T-helper 9 cell (primary cell): ENCODE results near the gene C1QA.
A peak's percentile ranks its signal among the peaks of the same experiment; 100 is the strongest.
"Not testable (repeated sequence)": the region's sequence is repeated elsewhere in the genome, so short reads cannot be mapped to it uniquely, and the experiment has no call there.

Source experiments
- DNase-seq: peaks from one replicate; pipeline ENCODE4 v3.0.0-alpha.2; 2020

The C1QA gene

GRCh38 chr1:22641906-22642636 is 5.6 kb downstream of the C1QA start:
- peak; percentile 56 for DNase-seq

GRCh38 chr1:22643381-22643780 is 7.0 kb downstream of the C1QA start, which contains the start of gene C1QC:
C1QC (plus strand) TSS chr1:22643633; CDS start chr1:22644024, 391 bp downstream.
- no peak for DNase-seq

- DNase-seq: no peak
These were observed 7.5 kb downstream of the C1QA start for GRCh38 chr1:22643928-22644327.

- DNase-seq: no peak
These were observed 9.5 kb downstream of the C1QA start for GRCh38 chr1:22645931-22646330.

GRCh38 chr1:22646384-22646783 is 10.0 kb downstream of the C1QA start:
- DNase-seq: no peak

- DNase-seq: no peak
These were observed 13.8 kb downstream of the C1QA start for GRCh38 chr1:22650089-22650693.

GRCh38 chr1:22651941-22652856 is 15.8 kb downstream of the C1QA start:
- DNase-seq: no peak

- no peak for DNase-seq
These were observed 16.5 kb downstream of the C1QA start, which contains the start of gene C1QB for GRCh38 chr1:22652881-22653316. C1QB (plus strand) TSS chr1:22653236; CDS start chr1:22659463, 6,227 bp downstream.

GRCh38 chr1:22654692-22655091 is 18.3 kb downstream of the C1QA start:
- no peak for DNase-seq

- DNase-seq: no peak
These were observed 22.1 kb downstream of the C1QA start for GRCh38 chr1:22658385-22659163.

- no peak for DNase-seq
These were observed 24.4 kb downstream of the C1QA start for GRCh38 chr1:22660716-22661241.

GRCh38 chr1:22661880-22662279 is 25.5 kb downstream of the C1QA start:
- no peak for DNase-seq

GRCh38 chr1:22662318-22662717 is 25.9 kb downstream of the C1QA start:
- no peak for DNase-seq

GRCh38 chr1:22662986-22663408 is 26.6 kb downstream of the C1QA start:
- no peak for DNase-seq

- no peak for DNase-seq
These were observed 29.3 kb downstream of the C1QA start for GRCh38 chr1:22665752-22666151.

- DNase-seq: no peak
These were observed 30.0 kb downstream of the C1QA start for GRCh38 chr1:22666412-22666811.

- DNase-seq: not testable (repeated sequence)
These were observed 32.4 kb downstream of the C1QA start for GRCh38 chr1:22668840-22669239.

GRCh38 chr1:22670352-22670975 is 34.0 kb downstream of the C1QA start:
- no peak for DNase-seq

GRCh38 chr1:22671999-22672398 is 35.6 kb downstream of the C1QA start:
- no peak for DNase-seq

- DNase-seq: no peak
These were observed 37.3 kb downstream of the C1QA start for GRCh38 chr1:22673486-22674409.

- DNase-seq: no peak
These were observed 38.0 kb downstream of the C1QA start for GRCh38 chr1:22674410-22674749.
